Memory B cell (primary cell): ENCODE data around the gene RASA3.
A peak's percentile ranks its signal among the peaks of the same experiment; 100 is the strongest.
"Not testable (repeated sequence)": the region's sequence is repeated elsewhere in the genome, so short reads cannot be mapped to it uniquely, and the experiment has no call there.

Source experiments
- ATAC-seq: fragments of 150-1000 bp; cut with Tn5 transposase; 2 replicates; pipeline ENCODE4 v1.10.0; 2021; ENCODE audit warnings: low read depth, mild to moderate bottlenecking, moderate library complexity
- DNase-seq, 2 donors: peaks; one replicate each; pipeline ENCODE4 v3.0.0; 2022; ENCODE audit warnings: low spot score in 2 of 2
- H3K27ac Mint-ChIP-seq: one replicate; pipeline ENCODE4 v1.8.0; 2022; ENCODE audit warnings: mild to moderate bottlenecking, moderate library complexity, mixed read lengths
- H3K27me3 Mint-ChIP-seq: one replicate; pipeline ENCODE4 v1.8.0; 2022; ENCODE audit warnings: mixed read lengths
- H3K36me3 Mint-ChIP-seq: one replicate; pipeline ENCODE4 v1.8.0; 2022; ENCODE audit warnings: mild to moderate bottlenecking, mixed read lengths
- H3K4me1 Mint-ChIP-seq: one replicate; pipeline ENCODE4 v1.8.0; 2022; ENCODE audit warnings: mixed read lengths
- H3K4me3 Mint-ChIP-seq: one replicate; pipeline ENCODE4 v1.8.0; 2022; ENCODE audit warnings: mild to moderate bottlenecking, moderate library complexity, mixed read lengths
- H3K9me3 Mint-ChIP-seq: one replicate; pipeline ENCODE4 v1.8.0; 2022; ENCODE audit warnings: mixed read lengths

Gene RASA3

DNA sequence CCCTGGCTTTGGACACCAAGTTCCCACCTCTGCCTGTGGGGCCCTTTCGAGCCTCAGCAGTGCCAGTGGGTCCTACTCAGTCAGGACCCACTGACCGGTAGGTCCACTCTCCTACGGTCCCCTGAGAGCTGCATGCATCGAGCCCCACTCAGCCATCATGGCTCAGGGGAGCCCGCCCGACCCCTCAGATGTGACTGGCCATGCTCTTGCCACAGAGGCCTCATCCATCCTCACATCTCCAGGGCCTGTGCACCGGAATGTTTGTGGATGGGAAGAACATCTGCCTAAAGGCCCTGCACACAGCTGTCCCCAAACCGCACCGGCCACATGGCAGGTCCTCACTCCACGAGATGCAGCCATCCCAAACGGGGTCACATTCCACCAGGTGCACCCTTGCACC lies 105.9 kb downstream of the RASA3 start:
- peak overlapping the region; percentile 59 for H3K4me3 Mint-ChIP-seq

GRCh38 chr13:114025714-114026431 lies 106.5 kb downstream of the RASA3 start:
- Mint-ChIP-seq H3K27ac (peak overlapping the region; percentile 74), H3K4me1 (peaks cover 52% of the 10 kb centered on the region), H3K4me3 (peak overlapping the region; percentile 56), H3K9me3 (no peaks in the 10 kb centered on the region), H3K27me3 (no peaks in the 10 kb centered on the region), H3K36me3 (peaks cover 25% of the 10 kb centered on the region)
- DNase-seq = no peak
- ATAC-seq = no peak

More for the DNA sequence above, 105.9 kb downstream of the RASA3 start:
- peak overlapping the region; percentile 38 for H3K27ac Mint-ChIP-seq
- H3K36me3 Mint-ChIP-seq = peaks cover 27% of the 10 kb centered on the region
- H3K9me3 Mint-ChIP-seq = no peaks in the 10 kb centered on the region
- peaks cover 54% of the 10 kb centered on the region for H3K4me1 Mint-ChIP-seq
- no peak for ATAC-seq
- no peak for DNase-seq
- no peaks in the 10 kb centered on the region for H3K27me3 Mint-ChIP-seq

- Mint-ChIP-seq H3K4me3 (peak overlapping the region; percentile 56), H3K9me3 (no peaks in the 10 kb centered on the region), H3K27ac (peak overlapping the region; percentile 74), H3K4me1 (peaks cover 49% of the 10 kb centered on the region), H3K36me3 (peaks cover 21% of the 10 kb centered on the region), H3K27me3 (no peaks in the 10 kb centered on the region)
- DNase-seq (no peak), ATAC-seq (no peak)
Observed at GRCh38 chr13:114025405-114025713, 107.1 kb downstream of the RASA3 start.

DNA sequence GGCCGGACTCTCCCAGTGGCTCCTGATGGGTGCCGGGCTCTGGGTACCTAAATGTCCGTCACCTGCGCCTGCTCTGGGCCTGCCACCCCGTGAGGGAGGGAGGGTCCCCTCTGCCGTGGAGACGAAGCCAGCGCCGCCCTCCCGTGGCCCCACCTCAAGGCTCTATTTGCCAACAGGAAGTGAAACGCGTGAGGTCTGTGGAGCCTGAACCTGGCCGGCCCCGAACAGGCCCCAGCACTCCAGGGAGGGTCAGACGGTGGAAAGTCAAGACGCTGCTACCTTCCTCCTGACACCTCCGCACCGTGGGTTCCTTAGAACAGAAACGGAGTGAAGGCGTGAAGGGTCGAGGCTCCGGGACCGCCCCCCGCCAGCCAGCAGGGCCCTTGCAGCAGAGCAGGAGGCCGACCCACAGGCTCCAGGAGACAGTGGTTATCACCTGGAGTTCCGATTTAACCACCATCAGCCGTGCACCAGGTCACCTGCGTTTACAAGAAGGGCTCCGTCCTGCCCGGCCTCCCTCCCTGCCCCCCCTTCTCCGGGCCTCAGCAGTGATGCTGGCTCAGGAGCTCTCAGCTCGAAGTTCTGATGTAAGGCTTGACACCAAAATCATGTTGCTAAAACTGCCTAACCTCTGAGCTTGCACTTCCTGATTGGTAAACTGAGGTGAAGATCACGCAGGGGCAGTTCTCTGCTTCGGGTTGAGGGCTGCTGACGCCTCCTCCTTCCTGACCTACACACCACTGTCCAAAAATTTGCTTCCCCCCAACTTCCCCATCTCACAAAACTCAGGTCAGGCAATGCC lies 107.6 kb downstream of the RASA3 start:
- Mint-ChIP-seq H3K27ac (peak overlapping the region; percentile 74), H3K27me3 (no peaks in the 10 kb centered on the region), H3K36me3 (peaks cover 20% of the 10 kb centered on the region), H3K4me3 (peak overlapping the region; percentile 63), H3K4me1 (peaks cover 47% of the 10 kb centered on the region), H3K9me3 (no peaks in the 10 kb centered on the region)
- ATAC-seq (peak; percentile 82), DNase-seq (peak; percentile 52 to 64)

DNA sequence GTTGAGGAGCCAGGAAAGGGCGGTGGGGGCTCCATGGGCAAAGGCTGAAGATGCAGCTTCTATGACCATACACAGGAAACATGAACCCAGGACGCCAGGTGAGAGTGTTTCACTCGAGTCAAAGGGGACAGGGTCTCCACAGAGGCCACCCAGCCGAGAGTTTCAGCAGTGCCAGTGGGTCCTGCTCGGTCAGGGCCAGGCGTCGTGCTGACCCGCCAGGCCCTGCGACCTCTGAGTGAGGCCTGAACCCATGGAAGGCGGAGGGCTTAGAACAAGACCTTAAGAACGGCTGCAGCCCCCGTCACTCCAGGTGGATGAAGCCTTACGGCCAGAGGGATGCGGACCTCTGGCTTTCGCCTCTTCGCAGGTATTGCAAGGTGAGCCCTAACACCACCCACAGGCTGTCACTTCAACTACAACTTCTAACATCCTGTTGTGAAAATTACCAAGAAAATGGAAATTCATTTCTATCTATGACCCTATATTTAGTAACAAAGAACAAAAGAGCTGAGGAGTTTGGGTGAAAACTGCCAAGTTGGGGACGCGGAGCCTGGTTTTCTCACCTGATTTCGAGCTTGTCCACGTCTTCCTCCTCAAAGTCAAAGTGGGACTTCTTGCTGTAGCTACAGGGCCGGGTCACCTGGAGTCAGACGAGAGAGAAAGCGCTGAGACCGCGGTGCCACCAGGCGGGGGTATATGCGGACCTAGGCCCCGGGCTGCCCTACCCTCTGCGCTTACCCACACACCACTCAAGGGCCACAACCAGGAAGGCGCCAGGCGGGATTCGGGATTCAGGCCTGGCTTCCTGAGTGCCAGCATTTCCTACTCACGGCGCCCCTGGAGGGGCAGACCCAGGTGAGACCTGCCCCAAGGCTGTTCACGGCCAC lies 108.5 kb downstream of the RASA3 start:
- Mint-ChIP-seq H3K4me1 (peaks cover 45% of the 10 kb centered on the region), H3K9me3 (no peaks in the 10 kb centered on the region), H3K27me3 (no peaks in the 10 kb centered on the region), H3K27ac (peak overlapping the region; percentile 74), H3K36me3 (peaks cover 16% of the 10 kb centered on the region), H3K4me3 (peak overlapping the region; percentile 63)
- DNase-seq = no peak
- ATAC-seq = no peak

- no peak overlapping the region for H3K27ac Mint-ChIP-seq
- ATAC-seq (no peak), DNase-seq (no peak)
- no peaks in the 10 kb centered on the region for H3K9me3 Mint-ChIP-seq
- no peak overlapping the region for H3K4me3 Mint-ChIP-seq
- H3K4me1 Mint-ChIP-seq = peaks cover 42% of the 10 kb centered on the region
- H3K27me3 Mint-ChIP-seq = no peaks in the 10 kb centered on the region
- peaks cover 19% of the 10 kb centered on the region for H3K36me3 Mint-ChIP-seq
Observed at GRCh38 chr13:114022876-114023275, 109.5 kb downstream of the RASA3 start.

GRCh38 chr13:114022309-114022669 lies 110.1 kb downstream of the RASA3 start:
- H3K4me1 Mint-ChIP-seq = peaks cover 36% of the 10 kb centered on the region
- H3K36me3 Mint-ChIP-seq = peaks cover 14% of the 10 kb centered on the region
- H3K9me3 Mint-ChIP-seq = no peaks in the 10 kb centered on the region
- no peak for ATAC-seq
- no peaks in the 10 kb centered on the region for H3K27me3 Mint-ChIP-seq
- H3K27ac Mint-ChIP-seq = no peak overlapping the region
- no peak overlapping the region for H3K4me3 Mint-ChIP-seq
- no peak for DNase-seq

DNA sequence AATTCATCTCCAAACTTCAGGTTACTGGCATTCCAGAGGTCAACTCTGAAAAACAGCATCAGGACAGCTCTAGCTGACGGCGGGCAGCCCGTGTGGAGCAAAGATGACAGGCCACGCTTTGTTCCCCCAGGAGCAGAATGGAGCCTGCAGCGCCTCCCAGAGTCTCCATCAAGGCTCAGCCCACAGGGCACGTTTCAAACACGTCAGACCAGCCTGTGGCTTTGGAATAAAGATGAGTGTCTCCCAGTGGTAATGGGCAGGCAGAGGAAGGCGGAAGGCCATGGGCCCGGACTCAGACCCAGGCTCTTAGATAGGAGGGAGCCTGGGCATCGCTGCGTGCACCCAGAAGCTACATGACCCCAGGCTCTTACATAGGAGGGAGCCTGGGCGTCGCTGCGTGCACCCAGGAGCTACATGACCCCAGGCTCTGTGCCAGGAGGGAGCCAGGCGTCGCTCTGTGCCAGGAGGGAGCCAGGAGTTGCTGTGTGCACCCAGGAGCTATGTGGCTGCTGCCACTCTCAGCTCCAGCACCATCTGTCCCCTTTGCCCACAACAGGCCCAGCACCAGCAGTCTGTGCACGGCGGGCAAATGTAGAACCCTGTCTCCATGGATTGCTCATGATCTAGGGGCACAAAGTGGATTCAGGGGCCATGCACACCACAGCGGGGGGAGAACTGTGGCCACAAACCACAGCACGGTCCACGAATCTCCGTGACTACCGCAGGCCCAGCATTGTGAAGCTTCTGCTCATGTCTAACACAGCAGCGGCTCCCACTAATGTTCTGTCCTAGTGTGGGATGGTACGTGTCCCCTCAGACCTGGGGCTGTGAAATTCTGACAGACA lies 110.7 kb downstream of the RASA3 start:
- Mint-ChIP-seq H3K4me3 (no peak overlapping the region), H3K4me1 (peaks cover 33% of the 10 kb centered on the region), H3K27ac (peak overlapping the region; percentile 41), H3K9me3 (no peaks in the 10 kb centered on the region), H3K36me3 (peaks cover 14% of the 10 kb centered on the region), H3K27me3 (no peaks in the 10 kb centered on the region)
- ATAC-seq (no peak), DNase-seq (no peak)

DNA sequence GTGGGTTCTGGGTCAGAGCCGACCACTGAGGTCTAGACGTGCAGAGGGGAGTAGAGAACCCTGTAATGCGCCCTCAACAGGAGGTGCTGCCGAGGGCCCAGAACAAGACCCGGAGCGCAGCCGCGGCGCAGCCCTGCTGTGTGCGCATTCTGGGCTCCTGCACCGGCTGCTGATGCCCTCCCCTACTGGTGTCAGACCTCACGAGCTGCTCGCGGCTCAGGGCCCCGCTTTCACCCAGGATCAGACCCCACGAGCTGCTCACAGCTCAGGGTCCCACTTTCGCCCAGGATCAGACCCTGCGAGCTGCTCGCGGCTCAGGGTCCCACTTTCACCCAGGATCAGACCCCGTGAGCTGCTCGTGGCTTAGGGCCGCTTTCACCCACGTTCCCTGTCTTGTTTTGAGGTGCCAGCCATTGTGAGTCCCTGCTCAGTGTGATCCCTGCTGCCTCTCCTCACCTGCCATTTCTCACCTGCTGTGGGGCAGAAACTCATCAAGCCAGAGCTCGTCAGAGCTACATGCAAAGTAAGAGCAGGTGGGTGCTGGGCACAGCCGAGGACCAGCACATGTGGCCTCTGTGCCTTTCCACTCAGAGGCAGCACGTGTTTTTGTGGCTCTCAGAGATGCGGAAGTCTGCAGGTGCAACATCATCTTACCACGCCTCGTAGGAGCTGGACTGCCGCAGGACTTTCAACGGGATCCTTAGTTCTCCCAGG lies 111.5 kb downstream of the RASA3 start:
- ATAC-seq (peak; percentile 28), DNase-seq (no peak)
- H3K36me3 Mint-ChIP-seq = peaks cover 13% of the 10 kb centered on the region
- H3K4me1 Mint-ChIP-seq = peaks cover 28% of the 10 kb centered on the region
- H3K27ac Mint-ChIP-seq = peak overlapping the region; percentile 41
- no peaks in the 10 kb centered on the region for H3K9me3 Mint-ChIP-seq
- H3K27me3 Mint-ChIP-seq = no peaks in the 10 kb centered on the region
- H3K4me3 Mint-ChIP-seq = peak overlapping the region; percentile 37

GRCh38 chr13:114020134-114020533 lies 112.3 kb downstream of the RASA3 start:
- not testable (repeated sequence) for H3K4me3 Mint-ChIP-seq, ATAC-seq, H3K9me3 Mint-ChIP-seq, H3K27me3 Mint-ChIP-seq, DNase-seq
- peaks cover 20% of the 10 kb centered on the region for H3K4me1 Mint-ChIP-seq
- peak overlapping the region; percentile 41 for H3K27ac Mint-ChIP-seq
- H3K36me3 Mint-ChIP-seq = peaks cover 17% of the 10 kb centered on the region

- H3K9me3 Mint-ChIP-seq = no peaks in the 10 kb centered on the region
- H3K27ac Mint-ChIP-seq = no peak overlapping the region
- H3K4me3 Mint-ChIP-seq = no peak overlapping the region
- no peaks in the 10 kb centered on the region for H3K27me3 Mint-ChIP-seq
- ATAC-seq = peak; percentile 52
- peaks cover 16% of the 10 kb centered on the region for H3K4me1 Mint-ChIP-seq
- no peak for DNase-seq
- H3K36me3 Mint-ChIP-seq = peaks cover 17% of the 10 kb centered on the region
Observed at GRCh38 chr13:114019367-114019766, 113.1 kb downstream of the RASA3 start.

- DNase-seq (no peak), ATAC-seq (no peak)
- H3K9me3 Mint-ChIP-seq = no peaks in the 10 kb centered on the region
- no peak overlapping the region for H3K4me3 Mint-ChIP-seq
- no peaks in the 10 kb centered on the region for H3K27me3 Mint-ChIP-seq
- H3K36me3 Mint-ChIP-seq = peaks cover 17% of the 10 kb centered on the region
- H3K4me1 Mint-ChIP-seq = peaks cover 13% of the 10 kb centered on the region
- peak overlapping the region; percentile 35 for H3K27ac Mint-ChIP-seq
Observed at GRCh38 chr13:114018461-114019055, 113.9 kb downstream of the RASA3 start.
